Peyer's patch (tissue), 4 donors: ENCODE results near the gene FNDC11.

Source experiments
- CTCF ChIP-seq, 6 experiments: fragments of 450-650 bp in 4 of 6; fragments of 200-600 bp in 2 of 6; sonication (generic) in 1 of 6; IDR thresholded peaks; one replicate each; pipeline ENCODE4 v1.5.1; 2017 to 2019; ENCODE audit warnings: antibody characterized with exemption in 6 of 6, mild to moderate bottlenecking in 3 of 6, moderate library complexity in 1 of 6
- POLR2A ChIP-seq, 2 donors: fragments of 450-650 bp; IDR thresholded peaks; one replicate each; pipeline ENCODE4 v1.5.1; 2017; ENCODE audit warnings: antibody characterized with exemption in 2 of 2, mild to moderate bottlenecking in 2 of 2, moderate library complexity in 2 of 2

- TF ChIP-seq CTCF (IDR thresholded peaks at IDR 0.05) (no peak), POLR2A (IDR thresholded peaks at IDR 0.05) (no peak)
These were observed 7.9 kb downstream of the FNDC11 start for GRCh38 chr20:63561624-63562396.
